Gastrocnemius medialis (tissue), 4 donors: ENCODE data around the gene ECE2.

Experiments used
- CTCF ChIP-seq, 5 experiments: fragments of 450-650 bp in 3 of 5; fragments of 200-600 bp in 2 of 5; sonication (generic) in 2 of 5; IDR thresholded peaks in 4 of 5; conservative IDR thresholded peaks in 1 of 5; 1 replicate in 4 of 5; 2 replicates in 1 of 5; pipeline ENCODE4 v1.5.1; 2016 to 2019; ENCODE audit warnings: antibody characterized with exemption in 5 of 5, mild to moderate bottlenecking in 3 of 5, moderate library complexity in 3 of 5
- POLR2A ChIP-seq, 2 donors: fragments of 450-650 bp; IDR thresholded peaks; one replicate each; pipeline ENCODE4 v1.6.1; 2017; ENCODE audit warnings: antibody characterized with exemption in 2 of 2, mild to moderate bottlenecking in 2 of 2, moderate library complexity in 2 of 2

- TF ChIP-seq CTCF (IDR thresholded peaks at IDR 0.05 in 4 of 5, conservative IDR thresholded peaks at IDR 0.05 in 1 of 5) (no peak), POLR2A (IDR thresholded peaks at IDR 0.05) (no peak)
Measured at GRCh38 chr3:184341925-184342324, 66.1 kb downstream of the ECE2 start.
